Measurements from ENCODE around the gene GPR39.
A peak's percentile ranks its signal among the peaks of the same experiment; 100 is the strongest.

GPR39 gene

GRCh38 chr2:132654968-132655367 is 238.4 kb downstream of the GPR39 start:
- H3K27ac ChIP-seq = no peak overlapping the region
- in situ Hi-C loops (cut with HindIII; ENCODE audit: low pct_ligation_motif_present, low sequenced_read_pairs) = no loop called here
- no peak for TF ChIP-seq CTCF (IDR thresholded peaks at IDR 0.05; ENCODE audit: low read depth, low read length, missing control alignments)
- H3K36me3 ChIP-seq (replicated peaks) = no peaks in the 10 kb centered on the region
- H3K4me3 ChIP-seq (ENCODE audit: low read depth, low read length) = no peak overlapping the region
- no peak for DNase-seq
- H3K27me3 ChIP-seq (replicated peaks) = no peaks in the 10 kb centered on the region

GRCh38 chr2:132656266-132656975 is 239.8 kb downstream of the GPR39 start:
- DNase-seq = no peak
- no peak overlapping the region for H3K27ac ChIP-seq
- H3K36me3 ChIP-seq (replicated peaks) = no peaks in the 10 kb centered on the region
- in situ Hi-C loops (cut with HindIII; ENCODE audit: low pct_ligation_motif_present, low sequenced_read_pairs) = no loop called here
- no peak overlapping the region for H3K4me3 ChIP-seq (ENCODE audit: low read depth, low read length)
- no peaks in the 10 kb centered on the region for H3K27me3 ChIP-seq (replicated peaks)
- TF ChIP-seq CTCF (IDR thresholded peaks at IDR 0.05; ENCODE audit: low read depth, low read length, missing control alignments) = no peak

GRCh38 chr2:132659331-132659730 is 242.7 kb downstream of the GPR39 start:
- Histone ChIP-seq H3K4me3 (ENCODE audit: low read depth, low read length) (no peak overlapping the region), H3K27ac (no peak overlapping the region), H3K27me3 (replicated peaks) (no peaks in the 10 kb centered on the region), H3K36me3 (replicated peaks) (no peaks in the 10 kb centered on the region)
- no peak for DNase-seq
- no peak for TF ChIP-seq CTCF (IDR thresholded peaks at IDR 0.05; ENCODE audit: low read depth, low read length, missing control alignments)
- in situ Hi-C loops (cut with HindIII; ENCODE audit: low pct_ligation_motif_present, low sequenced_read_pairs) = no loop called here

GRCh38 chr2:132662732-132663131 is 246.1 kb downstream of the GPR39 start:
- no peak overlapping the region for H3K27ac ChIP-seq
- in situ Hi-C loops (cut with HindIII; ENCODE audit: low pct_ligation_motif_present, low sequenced_read_pairs) = no loop called here
- no peaks in the 10 kb centered on the region for H3K27me3 ChIP-seq (replicated peaks)
- H3K36me3 ChIP-seq (replicated peaks) = no peaks in the 10 kb centered on the region
- TF ChIP-seq CTCF (IDR thresholded peaks at IDR 0.05; ENCODE audit: low read depth, low read length, missing control alignments) = no peak
- no peak for DNase-seq
- no peak overlapping the region for H3K4me3 ChIP-seq (ENCODE audit: low read depth, low read length)

- peak; percentile 11 for DNase-seq
- TF ChIP-seq CTCF (IDR thresholded peaks at IDR 0.05; ENCODE audit: low read depth, low read length, missing control alignments) = no peak
- in situ Hi-C loops (cut with HindIII; ENCODE audit: low pct_ligation_motif_present, low sequenced_read_pairs) = no loop called here
- Histone ChIP-seq H3K4me3 (ENCODE audit: low read depth, low read length) (no peak overlapping the region), H3K27ac (no peak overlapping the region), H3K36me3 (replicated peaks) (no peaks in the 10 kb centered on the region), H3K27me3 (replicated peaks) (no peaks in the 10 kb centered on the region)
Measured at GRCh38 chr2:132664096-132664495, 247.5 kb downstream of the GPR39 start.

Data from brain microvascular endothelial cell (primary cell).